AG08395 (cell line): Measurements from ENCODE around the gene FRYL.
"Not testable (repeated sequence)": the region's sequence is repeated elsewhere in the genome, so short reads cannot be mapped to it uniquely, and the experiment has no call there.

ENCODE experiments used
- DNase-seq: peaks from one replicate; pipeline ENCODE4 v3.0.0; 2012; ENCODE audit warnings: mixed read lengths, low spot score

The FRYL gene

DNA sequence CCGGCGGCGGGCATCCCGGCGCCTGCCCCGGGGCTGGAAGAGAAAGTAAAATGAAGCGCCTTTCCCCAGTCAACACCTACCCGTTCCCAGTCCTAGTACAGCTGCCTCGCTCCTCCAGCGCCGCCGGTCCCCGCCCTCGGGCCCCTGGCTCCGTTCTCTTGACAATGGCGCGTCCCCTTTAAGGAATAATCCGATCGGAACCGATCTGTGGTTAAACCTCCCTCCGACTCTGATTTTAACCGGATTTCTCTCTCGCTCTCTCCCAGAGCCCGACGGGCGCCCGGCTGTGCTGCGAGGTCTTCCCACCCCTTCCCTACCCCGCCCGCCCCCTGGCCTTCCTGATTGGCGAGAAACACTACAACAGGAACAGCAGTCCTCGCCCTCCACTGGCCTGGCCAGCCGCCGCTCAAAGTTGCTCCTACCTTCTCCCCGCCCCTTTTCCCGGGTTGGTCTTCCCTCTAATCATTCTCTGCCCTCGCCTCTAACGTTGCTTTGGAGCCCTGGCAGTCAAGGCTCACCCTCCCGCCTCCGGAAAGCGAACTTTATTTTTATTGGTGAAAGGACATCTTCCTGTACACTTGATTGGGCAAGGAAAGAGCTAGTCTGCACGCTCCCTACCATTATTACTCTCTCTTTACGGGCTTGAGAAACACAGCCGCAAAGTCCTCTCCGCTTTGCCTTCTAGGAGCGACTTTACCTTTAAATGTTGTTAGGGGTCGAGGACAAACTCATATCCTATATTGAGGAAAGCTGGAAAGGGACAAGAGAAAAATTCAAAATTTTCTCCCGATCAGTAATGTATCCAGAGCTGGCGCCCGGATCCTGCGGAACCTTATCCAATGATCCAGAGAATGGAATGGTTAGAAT is at the start of gene FRYL:
FRYL (minus strand) TSS at position 282 of the 867 bp plus-strand sequence. CDS start 145,869 bp downstream, outside the sequence.
- peak; percentile 97 for DNase-seq

DNA sequence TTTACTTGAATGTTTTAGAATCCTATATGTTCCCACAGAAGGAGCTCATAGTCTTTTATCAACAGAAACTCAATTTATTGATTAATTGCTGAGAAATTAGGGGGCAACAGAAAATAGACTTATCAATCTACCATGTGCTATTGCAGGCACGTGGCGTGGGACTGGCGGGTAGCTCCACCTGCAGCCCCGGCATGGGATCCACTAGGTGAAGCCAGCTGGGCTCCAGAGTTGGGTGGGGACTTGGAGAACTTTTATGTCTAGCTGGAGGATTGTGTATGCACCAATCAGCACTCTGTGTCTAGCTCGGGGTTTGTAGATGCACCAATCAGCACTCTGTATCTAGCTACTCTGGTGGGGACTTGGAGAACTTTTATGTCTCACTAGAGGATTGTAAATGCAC is 47.5 kb upstream of the FRYL start:
- DNase-seq, result no peak

DNA sequence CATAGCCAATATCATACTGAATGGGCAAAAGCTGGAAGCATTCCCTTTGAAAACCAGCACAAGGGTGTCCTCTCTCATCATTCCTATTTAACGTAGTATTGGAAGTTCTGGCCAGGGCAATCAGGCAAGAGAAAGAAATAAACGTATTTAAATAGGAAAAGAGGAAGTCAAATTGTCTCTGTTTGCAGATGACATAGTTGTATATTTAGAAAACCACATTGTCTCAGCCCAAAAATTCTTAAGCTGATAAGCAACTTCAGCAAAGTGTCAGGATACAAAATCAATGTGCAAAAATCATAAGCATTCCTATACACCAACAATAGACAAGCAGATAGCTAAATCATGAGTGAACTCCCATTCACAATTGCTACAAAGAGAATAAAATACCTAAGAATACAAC is 41.4 kb upstream of the FRYL start:
- not testable (repeated sequence) for DNase-seq

DNA sequence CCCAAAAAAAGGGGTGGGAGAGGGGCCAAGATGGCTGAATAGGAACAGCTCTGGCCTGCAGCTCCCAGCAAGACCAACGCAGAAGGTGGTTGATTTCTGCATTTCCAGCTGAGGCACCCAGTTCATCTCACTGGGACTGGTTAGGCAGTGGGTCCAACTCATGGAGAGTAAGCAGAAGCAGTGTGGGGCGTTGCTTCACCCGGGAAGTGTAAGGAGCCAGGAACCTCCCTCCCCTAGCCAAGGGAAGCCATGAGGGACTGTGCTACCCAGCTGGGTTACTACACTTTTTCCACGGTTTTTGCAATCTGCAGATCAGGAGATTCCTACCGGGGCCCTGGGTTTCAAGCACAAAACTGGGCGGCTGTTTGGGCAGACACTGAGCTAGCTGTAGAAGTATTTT is 36.9 kb upstream of the FRYL start:
- DNase-seq, result no peak

DNA sequence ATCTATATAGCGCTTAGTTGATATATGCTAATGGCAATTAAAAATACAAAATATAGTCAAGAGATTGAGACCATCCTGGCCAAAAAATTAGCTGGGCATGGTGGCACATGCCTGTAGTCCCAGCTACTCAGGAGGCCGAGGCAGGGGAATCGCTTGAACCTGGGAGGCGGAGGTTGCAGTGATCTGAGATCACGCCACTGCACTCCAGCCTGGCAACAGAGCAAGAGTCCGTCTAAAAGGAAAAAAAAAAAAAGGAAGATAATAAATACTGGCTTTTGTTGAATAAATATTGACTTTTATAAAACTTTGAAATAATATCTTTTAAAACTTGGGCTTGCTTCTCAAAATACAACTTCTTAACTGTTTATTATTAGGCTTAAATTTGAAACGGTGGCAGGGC is 36.2 kb upstream of the FRYL start:
- DNase-seq, result not testable (repeated sequence)

DNA sequence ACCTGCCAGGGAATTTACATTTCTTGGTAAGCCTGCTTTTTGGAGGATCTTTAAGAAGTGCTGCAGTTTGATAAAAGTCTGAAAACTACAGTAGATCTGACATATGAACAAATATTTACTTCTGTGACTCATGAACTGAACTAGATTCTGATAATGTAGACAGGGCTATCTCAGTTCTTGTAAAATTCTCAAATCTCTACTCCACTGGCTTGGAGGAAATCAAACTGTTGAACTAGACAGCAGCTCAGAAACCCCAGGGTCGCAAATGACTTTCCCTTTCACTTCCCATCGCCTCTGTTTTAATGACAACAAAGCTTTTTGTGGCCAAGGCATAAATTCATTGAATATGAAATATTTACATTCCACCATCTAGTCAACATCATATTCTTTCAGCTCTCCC is 35.4 kb upstream of the FRYL start:
- no peak for DNase-seq

DNA sequence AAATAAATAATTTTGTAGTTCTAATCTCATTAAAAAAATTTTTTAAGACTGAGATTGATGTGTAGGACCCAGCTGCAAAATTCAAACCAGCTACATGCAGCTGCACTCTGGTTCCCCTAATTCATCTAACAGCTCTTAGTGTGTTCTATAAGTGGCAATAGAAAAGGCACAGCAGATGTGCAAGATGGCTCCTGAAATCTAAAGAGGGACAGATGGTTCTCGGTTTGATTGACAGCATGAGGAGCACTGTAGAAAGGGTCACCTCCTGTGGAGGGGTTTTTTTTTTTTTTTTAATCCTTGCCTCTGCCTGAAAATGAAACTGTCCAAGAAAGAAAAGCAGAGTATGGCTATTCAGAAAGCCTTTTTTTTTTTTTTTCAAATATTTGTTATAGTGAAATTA is 33.9 kb upstream of the FRYL start:
- DNase-seq, result no peak

DNA sequence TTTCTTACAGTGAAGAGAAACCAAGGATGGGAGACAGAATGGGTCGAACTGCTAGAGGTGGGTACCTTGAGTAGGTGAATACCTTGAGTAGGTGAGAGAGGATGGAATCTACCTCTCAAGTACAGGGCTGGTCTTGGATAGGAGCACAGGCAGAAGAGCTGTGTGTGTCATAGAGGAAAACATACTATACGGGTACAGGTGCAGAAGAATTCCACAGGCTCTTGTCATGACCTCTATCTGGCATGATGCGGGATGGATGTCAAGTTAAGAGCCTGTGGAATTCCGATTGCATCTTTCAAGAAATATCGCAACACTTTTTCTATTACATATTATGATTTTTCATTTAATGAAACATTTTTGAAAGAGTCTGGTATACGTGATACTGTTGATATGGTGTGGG is 32.8 kb upstream of the FRYL start:
- no peak for DNase-seq

DNA sequence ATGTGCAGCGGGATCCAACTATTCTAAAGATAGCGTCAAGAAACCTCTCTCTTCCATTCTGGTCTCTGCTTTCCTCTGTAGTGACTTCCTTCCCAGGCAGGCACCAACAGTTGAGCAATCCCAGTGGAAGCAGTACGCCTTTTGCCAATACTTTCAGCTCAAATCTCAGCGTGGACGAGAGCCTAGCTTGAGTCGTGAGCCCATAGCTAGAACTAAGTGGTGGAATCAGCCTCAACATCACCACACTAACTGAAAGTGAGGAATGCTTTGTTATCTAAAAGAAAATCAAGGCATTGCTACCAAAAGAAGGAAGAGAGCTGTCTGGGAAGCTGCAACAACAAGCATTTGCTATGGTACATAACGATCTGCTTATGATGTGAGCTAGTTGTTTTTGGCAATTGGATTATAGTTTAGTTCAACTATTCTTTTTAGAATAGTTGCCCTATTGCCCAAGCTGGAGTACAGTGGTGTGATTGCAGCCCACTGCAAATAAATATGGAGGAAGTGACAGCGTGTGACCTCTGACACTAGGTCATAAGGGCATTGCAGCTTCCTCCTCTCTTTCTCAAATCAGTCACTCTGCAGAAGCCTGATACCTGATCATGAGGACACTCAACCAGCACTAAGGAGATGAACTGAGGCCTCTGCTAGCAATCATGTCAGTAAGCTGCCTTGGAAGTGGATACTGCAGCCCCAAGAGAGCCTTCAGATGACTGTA is 24.7 kb upstream of the FRYL start:
- no peak for DNase-seq

DNA sequence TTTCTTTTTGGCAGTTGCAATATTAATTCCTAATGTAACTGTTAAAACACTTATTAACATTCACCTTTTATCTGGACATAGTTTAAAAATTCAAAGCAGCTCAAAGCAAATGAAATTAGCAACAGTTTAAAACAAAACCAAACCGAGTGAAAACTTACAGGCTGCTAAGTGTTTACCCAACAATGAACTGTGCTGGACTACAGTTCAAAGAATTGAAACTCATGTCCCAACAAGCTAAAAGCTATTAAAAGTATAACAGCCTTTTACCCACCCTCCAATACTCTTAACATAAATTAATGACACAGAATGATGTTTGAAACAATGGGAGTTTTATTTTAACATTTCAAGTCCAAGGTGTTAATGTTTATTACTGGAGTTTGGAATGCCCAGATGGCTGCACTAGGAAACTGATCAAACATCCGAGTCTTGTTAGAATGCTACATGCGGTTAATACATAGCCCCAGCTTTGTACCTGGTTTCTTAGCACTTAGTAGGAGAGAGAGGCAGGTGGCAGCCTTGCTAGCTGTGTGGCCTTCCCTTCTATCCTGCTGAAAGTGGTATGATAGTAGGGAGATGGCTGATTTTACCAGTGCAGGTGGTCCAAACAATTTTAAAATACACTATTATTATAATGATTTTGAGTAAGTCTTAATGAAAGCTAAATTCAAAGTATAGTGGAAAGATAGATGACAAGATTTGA is 21.1 kb upstream of the FRYL start:
- no peak for DNase-seq

DNA sequence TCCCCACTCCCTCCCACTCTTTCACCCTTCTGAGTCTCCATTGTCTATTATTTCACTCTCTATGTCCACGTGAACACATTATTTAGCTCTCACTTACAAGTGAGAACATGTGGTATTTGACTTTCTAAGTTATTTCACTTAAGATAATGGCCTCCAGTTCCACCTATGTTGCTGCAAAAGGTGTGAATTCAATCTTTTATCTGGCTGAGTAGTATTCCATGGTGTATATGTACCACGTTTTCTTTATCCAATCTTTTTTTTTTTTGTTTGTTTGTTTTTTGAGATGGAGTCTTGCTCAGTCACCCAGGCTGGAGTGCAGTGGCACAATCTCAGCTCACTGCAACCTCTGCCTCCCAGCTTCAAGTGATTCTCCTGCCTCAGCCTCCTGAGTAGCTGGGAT is 20.1 kb upstream of the FRYL start:
- DNase-seq, result not testable (repeated sequence)

DNA sequence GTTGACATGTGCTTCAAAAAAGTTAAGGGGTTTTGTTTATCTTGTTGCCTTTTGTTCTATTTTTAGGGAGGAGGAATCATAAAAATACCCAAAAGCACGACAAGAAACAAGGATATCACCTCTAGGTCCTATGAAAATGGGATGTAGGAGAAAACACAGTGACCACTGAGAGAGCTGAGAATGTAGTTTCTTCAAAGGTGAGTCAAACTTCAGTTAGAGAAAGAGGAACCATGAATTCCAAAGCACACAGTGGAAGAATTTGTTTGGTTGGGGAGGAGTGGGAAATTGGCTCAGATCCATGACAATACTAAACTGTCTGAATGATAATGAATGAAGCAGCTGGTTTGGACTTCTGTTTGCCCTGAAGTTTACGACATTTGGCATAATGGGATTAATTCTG is 19.1 kb upstream of the FRYL start:
- DNase-seq, result no peak

DNA sequence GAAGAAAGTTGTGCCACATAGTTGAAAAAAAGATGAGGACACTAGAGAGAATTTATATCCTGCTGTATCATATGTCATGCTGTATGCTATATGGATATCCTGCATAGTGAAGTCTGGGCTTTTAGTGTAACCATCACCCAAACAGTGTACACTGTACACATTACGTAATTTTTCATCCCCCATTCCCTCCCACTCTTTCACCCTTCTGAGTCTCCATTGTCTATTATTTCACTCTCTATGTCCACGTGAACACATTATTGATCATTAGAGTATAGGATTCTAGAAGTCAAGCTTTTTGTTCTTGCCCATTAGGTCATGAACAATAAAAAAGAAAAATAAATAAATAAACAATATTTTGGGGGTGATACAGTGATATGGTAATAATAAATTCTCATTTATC is 18.0 kb upstream of the FRYL start:
- no peak for DNase-seq

DNA sequence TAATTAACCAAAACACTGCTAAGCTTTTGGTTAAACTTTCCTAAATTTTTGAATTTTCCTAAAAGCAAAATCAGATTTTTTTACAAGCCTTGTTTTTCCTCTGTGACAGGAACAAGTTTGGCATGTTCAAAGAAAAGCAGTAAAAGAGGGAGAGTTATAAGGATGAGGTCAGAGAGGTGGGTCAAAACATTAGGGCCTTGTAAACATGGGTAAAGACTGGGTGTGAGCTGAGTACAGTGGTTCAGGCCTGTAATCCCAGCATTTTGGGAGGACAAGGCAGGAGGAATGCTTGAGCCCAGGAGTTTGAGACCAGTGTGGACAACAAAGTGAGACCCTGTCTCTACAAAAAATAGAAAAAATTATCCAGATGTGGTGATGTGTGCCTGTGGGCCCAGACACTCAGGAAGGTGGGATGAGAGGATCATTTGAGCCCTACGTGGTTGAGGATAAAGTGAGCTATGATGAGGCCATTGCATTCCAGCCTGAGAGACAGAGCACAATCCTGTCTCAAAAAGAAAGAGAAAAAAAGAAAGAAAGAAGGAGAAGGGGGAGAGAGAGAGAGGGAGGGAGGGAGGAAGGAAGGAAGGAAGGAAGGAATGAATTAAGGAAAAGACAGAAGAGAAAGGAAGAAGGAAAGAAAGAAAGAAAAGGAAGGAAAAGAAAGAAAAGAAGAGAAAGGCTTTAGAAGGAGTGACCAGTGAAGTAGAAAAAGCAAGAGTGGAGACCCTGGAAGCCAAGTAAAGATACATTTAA is 17.0 kb upstream of the FRYL start:
- DNase-seq, result no peak

DNA sequence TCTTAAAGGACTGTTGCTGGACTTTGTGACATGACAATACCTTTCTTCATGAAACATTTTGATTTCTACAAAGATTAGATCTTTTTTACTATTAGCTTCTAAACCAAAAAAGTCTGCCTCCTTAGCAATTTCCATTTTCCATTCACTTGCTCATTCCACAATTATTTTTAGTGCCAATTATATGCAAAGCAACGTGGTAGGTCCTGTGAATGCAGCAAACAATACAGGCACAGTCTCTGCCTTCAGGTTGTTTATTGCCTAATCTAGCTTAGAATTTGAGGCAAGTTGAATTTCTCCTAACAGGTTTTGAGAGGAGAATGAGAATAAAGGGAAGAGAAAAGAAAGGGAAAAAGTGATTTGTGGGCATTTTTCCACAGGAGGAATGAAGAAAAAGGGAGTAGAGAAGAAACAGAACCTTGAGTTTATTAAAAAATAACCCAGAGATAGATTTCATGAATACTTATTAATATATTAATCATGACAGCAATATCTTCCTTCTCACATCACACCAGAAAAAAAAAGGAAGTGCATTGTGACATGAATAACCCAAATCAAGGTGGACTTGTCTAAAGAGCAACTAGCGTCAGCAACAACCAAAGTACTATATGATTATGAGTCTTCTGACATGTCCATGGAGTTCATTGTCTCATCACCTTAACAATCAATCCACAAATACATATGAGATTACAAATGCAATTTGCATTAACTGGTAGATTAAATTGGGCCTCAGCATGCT is 16.3 kb upstream of the FRYL start:
- no peak for DNase-seq

DNA sequence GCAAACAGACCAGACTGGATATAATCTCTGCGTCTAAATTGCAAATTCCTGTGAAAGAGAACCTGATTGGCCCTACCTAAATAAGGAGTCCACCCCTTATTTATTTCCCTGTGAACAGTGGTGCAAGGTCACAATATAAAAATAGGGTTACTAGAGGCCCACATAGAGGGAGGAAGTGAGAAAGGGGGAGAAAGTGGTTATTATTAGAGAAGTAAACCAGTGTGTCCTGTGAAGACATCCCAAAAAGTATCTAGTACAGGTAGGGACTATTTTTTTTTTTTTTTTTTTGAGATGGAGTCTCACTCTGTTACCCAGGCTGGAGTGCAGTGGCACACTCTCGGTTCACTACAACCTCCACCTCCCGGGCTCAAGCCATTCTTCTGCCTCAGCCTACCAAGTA is 15.0 kb upstream of the FRYL start:
- DNase-seq, result no peak

DNA sequence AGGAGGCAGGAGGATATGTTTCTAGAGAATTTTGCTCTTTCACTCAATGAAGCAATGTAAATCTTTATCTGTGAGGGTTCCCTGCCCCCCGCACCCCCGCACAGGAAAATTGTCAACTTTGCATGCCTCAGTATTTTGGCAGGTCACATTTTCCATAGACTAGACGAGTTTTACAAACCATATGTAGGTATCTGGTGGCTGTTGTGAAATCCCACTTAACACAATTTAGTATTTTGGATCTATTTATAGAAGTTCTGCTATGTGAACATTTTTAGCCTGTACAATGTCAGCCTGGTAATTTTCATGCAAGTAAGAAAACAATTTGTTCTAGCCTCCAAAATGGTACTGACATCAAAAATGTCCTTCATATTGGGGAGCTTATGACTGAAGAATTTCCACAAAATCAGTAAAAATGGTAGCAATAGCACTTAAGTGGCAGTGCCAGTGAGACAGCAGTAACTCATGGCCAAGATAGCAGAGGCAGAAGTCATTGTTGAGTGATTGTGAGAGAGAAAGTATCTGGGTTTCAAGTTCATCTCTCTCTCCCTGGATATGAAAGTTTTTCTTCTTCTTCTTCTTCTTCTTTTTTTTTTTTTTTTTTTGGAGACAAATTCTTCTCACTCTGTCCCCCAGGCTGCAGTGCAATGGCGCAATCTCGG is 12.4 kb upstream of the FRYL start:
- DNase-seq, result no peak

DNA sequence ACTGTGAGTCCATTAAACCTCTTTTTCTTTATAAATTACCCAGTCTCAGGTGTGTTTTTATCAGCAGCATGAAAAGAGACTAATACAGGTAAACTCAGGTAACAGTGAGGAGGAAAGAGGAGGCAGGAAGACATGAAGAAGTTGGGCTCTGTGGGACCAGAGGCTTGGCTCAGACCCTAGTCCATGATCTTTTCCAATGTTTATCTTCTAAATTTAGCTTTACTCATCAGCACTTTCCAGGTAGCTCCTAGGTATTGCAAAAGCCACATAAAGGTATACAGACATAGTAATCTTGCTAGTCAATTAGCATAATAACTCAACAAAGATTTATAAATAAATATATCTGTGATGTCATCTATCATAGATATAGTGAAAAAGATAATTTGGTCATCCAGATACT is 11.2 kb upstream of the FRYL start:
- DNase-seq, result no peak

DNA sequence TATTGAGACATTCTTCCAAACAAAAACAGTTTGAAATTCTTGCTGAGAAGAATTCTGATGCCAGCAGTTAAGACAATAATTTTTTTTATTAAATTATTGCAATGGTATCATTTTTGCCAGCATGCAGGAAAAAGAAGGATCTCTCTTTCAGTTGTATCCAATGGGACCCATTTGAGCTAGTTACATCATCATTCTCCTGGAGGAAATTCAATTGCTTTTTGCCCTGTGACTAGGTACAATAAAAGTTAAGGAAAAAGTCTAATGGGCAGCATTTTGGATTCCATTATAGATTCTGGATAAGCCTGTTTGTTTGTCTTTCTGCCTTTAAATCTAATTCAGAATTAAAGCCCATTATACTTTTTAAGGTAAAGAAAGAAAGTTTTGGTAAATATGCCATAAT is 10.5 kb upstream of the FRYL start:
- DNase-seq, result no peak

DNA sequence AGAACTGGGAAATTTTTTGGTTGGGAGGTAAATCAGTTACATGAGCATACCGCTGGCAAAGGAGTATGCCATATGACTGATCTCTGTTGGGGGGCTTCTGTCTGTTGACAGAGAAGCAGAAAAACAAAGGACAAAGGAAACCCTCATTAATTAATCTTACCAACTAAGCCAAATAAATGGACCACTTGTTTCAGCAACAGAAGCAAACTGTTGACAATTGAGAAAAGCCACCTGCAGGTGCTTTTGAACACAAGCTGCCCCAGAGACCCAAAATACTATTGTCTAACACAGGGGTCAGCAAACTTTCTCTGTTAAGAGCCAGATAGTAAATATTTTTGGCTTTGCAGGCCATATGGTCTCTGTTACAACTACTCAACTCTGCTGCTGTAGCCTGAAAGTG is 7.0 kb upstream of the FRYL start:
- DNase-seq, result no peak

DNA sequence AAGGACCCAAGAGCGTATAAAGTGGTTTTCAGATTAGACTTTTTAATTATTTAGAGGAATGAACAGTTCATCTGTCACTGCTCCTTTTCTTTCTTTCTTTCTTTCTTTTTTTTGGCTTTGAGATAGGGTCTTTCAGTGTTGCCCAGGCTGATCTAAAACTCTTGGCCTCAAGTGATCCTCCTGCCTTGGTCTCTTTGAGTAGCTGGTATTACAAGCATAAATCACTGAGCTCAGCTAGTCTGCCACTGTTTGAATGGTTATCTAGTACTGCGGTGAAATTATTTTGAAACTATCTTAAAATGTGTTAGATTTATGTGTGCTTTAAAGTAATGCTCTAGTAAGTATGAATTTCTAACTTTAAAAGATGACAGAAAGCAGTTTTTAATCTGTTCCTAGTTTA is 6.5 kb upstream of the FRYL start:
- no peak for DNase-seq
